ENCODE results near the gene CATSPER1. TPM values are rescaled to one million over a fixed set of nuclear protein-coding genes. Genes with fewer than 3 reads are reported as not detected.

The CATSPER1 gene
- total RNA-seq, 1 experiment from 2014 or later, result 0.15 TPM

DNA sequence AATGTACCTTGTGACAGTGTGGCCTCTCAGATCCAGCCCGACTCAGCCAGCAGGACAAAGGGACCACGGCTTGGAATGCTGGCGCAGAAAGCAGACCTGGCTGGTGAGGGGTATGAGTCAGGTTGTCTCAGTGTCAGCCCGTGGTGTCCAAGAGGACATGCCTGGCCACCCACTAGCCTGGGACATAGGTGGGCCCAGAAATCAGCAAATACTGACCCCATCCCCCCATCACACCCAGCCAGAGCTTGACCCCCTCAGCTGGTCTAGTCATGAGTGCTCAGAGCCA is 19.4 kb downstream of the CATSPER1 start:
- peak overlapping the region; percentile 64 for H3K27ac ChIP-seq (ENCODE audit: low read length)
- TF ChIP-seq SIN3A (IDR thresholded peaks at IDR 0.05; ENCODE audit: borderline replicate concordance, insufficient read depth, low read depth, low read length), result no peak
- TF ChIP-seq, protein P1, sequence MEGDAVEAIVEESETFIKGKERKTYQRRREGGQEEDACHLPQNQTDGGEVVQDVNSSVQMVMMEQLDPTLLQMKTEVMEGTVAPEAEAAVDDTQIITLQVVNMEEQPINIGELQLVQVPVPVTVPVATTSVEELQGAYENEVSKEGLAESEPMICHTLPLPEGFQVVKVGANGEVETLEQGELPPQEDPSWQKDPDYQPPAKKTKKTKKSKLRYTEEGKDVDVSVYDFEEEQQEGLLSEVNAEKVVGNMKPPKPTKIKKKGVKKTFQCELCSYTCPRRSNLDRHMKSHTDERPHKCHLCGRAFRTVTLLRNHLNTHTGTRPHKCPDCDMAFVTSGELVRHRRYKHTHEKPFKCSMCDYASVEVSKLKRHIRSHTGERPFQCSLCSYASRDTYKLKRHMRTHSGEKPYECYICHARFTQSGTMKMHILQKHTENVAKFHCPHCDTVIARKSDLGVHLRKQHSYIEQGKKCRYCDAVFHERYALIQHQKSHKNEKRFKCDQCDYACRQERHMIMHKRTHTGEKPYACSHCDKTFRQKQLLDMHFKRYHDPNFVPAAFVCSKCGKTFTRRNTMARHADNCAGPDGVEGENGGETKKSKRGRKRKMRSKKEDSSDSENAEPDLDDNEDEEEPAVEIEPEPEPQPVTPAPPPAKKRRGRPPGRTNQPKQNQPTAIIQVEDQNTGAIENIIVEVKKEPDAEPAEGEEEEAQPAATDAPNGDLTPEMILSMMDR (IDR thresholded peaks at IDR 0.05), result no peak
- no peak for TF ChIP-seq TCF7L2 (IDR thresholded peaks at IDR 0.05; ENCODE audit: low read depth, low read length)
- TF ChIP-seq REST (IDR thresholded peaks at IDR 0.05; ENCODE audit: insufficient read depth in 1 of 2, low read depth in 2 of 2, low read length in 1 of 2), result no peak
- no peak for TF ChIP-seq POLR2AphosphoS5 (IDR thresholded peaks at IDR 0.05; ENCODE audit: low read depth, low read length)
- in situ Hi-C loops (cut with HindIII; ENCODE audit: low pct_unique_long_range_greater_than_20kb, low sequenced_read_pairs), result no loop called here
- H3K36me3 ChIP-seq (ENCODE audit: control insufficient read depth, insufficient read depth, low read length), result peaks cover 10% of the 10 kb centered on the region; the same call in 1 of the 2 replicates
- DNase-seq (ENCODE audit: low read depth, low spot score) (no peak), ATAC-seq (no peak)
- CTCF ChIA-PET, result no interaction called here
- BruUV-seq (replicated peaks), result no TSS peak
- H3K4me1 ChIP-seq (ENCODE audit: control insufficient read depth, insufficient read depth, low read length), result peaks cover 45% of the 10 kb centered on the region
- no peaks in the 10 kb centered on the region for H3K27me3 ChIP-seq (ENCODE audit: control insufficient read depth, insufficient read depth, low read length)
- H3K4me3 ChIP-seq (ENCODE audit: low read depth in 2 of 2, low read length in 2 of 2), result no peak overlapping the region
- POLR2A ChIA-PET, result interaction anchor here (0.5 kb wide), 1 partner anchor 499 kb away, joined by 5 read pairs; no protein-coding TSS in a partner anchor
- H3K9me3 ChIP-seq (ENCODE audit: control insufficient read depth, insufficient read depth, low read depth, low read length), result no peaks in the 10 kb centered on the region
- intact Hi-C loops (cut with micrococcal nuclease; ENCODE audit: unreplicated experiment), result no loop called here

DNA sequence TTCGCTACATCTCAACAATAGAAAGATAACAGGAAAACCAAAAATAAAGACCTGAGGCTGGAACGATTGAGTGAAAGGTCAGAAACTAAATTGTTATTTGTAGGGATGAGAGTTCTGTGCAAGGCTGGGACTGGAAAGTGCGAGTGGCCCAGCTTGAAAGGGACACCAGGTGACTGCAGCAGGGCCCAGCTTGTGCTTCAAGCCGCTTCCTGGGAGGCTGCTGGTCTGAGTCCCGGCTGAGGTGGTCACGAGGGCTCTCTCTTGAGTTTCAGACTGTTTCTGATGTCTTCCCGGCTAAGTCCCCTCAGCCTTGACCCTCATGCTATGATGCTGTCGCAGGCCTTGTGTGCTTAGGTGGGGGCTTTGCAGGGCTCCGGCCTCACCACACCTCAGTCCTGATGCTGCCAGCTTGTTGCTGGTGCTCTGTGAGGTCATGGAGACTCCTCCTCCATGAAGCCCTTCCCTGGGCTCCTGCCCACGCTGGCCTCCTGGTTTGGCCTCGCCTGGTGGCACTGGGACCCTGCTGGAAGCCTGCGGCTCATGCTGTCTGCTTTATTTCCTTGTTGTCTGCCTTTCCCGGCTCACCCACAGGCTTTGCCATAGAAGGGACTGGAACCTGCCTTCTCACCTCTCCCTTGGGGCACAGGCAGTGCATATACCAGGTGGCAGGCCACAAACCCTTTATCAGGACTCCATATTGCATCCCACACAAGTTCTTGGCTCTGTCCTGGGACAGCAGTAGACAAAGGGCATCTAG is 20.0 kb downstream of the CATSPER1 start:
- in situ Hi-C loops (cut with HindIII; ENCODE audit: low pct_unique_long_range_greater_than_20kb, low sequenced_read_pairs), result no loop called here
- intact Hi-C loops (cut with micrococcal nuclease; ENCODE audit: unreplicated experiment), result no loop called here
- H3K9me3 ChIP-seq (ENCODE audit: control insufficient read depth, insufficient read depth, low read depth, low read length), result no peaks in the 10 kb centered on the region
- BruUV-seq (replicated peaks), result no TSS peak
- peaks cover 45% of the 10 kb centered on the region for H3K4me1 ChIP-seq (ENCODE audit: control insufficient read depth, insufficient read depth, low read length)
- H3K36me3 ChIP-seq (ENCODE audit: control insufficient read depth, insufficient read depth, low read length), result peaks cover 10% of the 10 kb centered on the region; the same call in 1 of the 2 replicates
- H3K4me3 ChIP-seq (ENCODE audit: low read depth in 2 of 2, low read length in 2 of 2), result no peak overlapping the region
- TF ChIP-seq POLR2AphosphoS5 (IDR thresholded peaks at IDR 0.05; ENCODE audit: low read depth, low read length) (peak; percentile 65), SIN3A (IDR thresholded peaks at IDR 0.05; ENCODE audit: borderline replicate concordance, insufficient read depth, low read depth, low read length) (no peak)
- peak overlapping the region; percentile 64 for H3K27ac ChIP-seq (ENCODE audit: low read length)
- no peaks in the 10 kb centered on the region for H3K27me3 ChIP-seq (ENCODE audit: control insufficient read depth, insufficient read depth, low read length)
- DNase-seq (ENCODE audit: low read depth, low spot score), result no peak
- ATAC-seq, result peak; percentile 3; the same call in 1 of the 2 replicates
- POLR2A ChIA-PET, result no interaction called here
- CTCF ChIA-PET, result interaction anchor here (0.5 kb wide), 1 partner anchor 13 kb away, joined by 3 read pairs; no protein-coding TSS in a partner anchor

GRCh38 chr11:66004186-66004585 is 22.1 kb downstream of the CATSPER1 start:
- peaks cover 17% of the 10 kb centered on the region for H3K36me3 ChIP-seq (ENCODE audit: control insufficient read depth, insufficient read depth, low read length)
- in situ Hi-C loops (cut with HindIII; ENCODE audit: low pct_unique_long_range_greater_than_20kb, low sequenced_read_pairs) (no loop called here), intact Hi-C loops (cut with micrococcal nuclease; ENCODE audit: unreplicated experiment) (no loop called here)
- ChIA-PET POLR2A (no interaction called here), CTCF (no interaction called here)
- no peak overlapping the region for H3K4me3 ChIP-seq (ENCODE audit: low read depth in 2 of 2, low read length in 2 of 2)
- no peaks in the 10 kb centered on the region for H3K9me3 ChIP-seq (ENCODE audit: control insufficient read depth, insufficient read depth, low read depth, low read length)
- H3K27me3 ChIP-seq (ENCODE audit: control insufficient read depth, insufficient read depth, low read length), result no peaks in the 10 kb centered on the region
- DNase-seq (ENCODE audit: low read depth, low spot score), result no peak
- no peak for TF ChIP-seq REST (IDR thresholded peaks at IDR 0.05; ENCODE audit: insufficient read depth in 1 of 2, low read depth in 2 of 2, low read length in 1 of 2)
- TF ChIP-seq, protein P1 (IDR thresholded peaks at IDR 0.05), result no peak
- no peak for TF ChIP-seq TCF7L2 (IDR thresholded peaks at IDR 0.05; ENCODE audit: low read depth, low read length)
- TF ChIP-seq SIN3A (IDR thresholded peaks at IDR 0.05; ENCODE audit: borderline replicate concordance, insufficient read depth, low read depth, low read length), result no peak
- no peak for TF ChIP-seq POLR2AphosphoS5 (IDR thresholded peaks at IDR 0.05; ENCODE audit: low read depth, low read length)
- no peak for ATAC-seq
- no TSS peak for BruUV-seq (replicated peaks)
- 0 out of 2 replicates have a peak overlapping the region, but pooled peaks have one; percentile 45 for H3K27ac ChIP-seq (ENCODE audit: low read length)
- peaks cover 57% of the 10 kb centered on the region for H3K4me1 ChIP-seq (ENCODE audit: control insufficient read depth, insufficient read depth, low read length)

Data from Panc1 (cell line).